ENCODE data around the gene SLC22A4. TPM values are rescaled to one million over a fixed set of nuclear protein-coding genes. Genes with fewer than 3 reads are reported as not detected.

The SLC22A4 gene
- total RNA-seq, 4 donors from 2014 or later, result 2.6 to 6.8 (median 5.7) TPM

- ATAC-seq (ENCODE audit: low FRiP score) (no peak), DNase-seq (ENCODE audit: low spot score) (no peak)
- TF ChIP-seq CTCF (IDR thresholded peaks at IDR 0.05), result no peak
Observed at GRCh38 chr5:132334812-132335211, 40.6 kb downstream of the SLC22A4 start.

GRCh38 chr5:132335402-132335801, 41.2 kb downstream of the SLC22A4 start:
- no peak for ATAC-seq (ENCODE audit: low FRiP score)
- no peak for DNase-seq (ENCODE audit: low spot score)
- no peak for TF ChIP-seq CTCF (IDR thresholded peaks at IDR 0.05)

- TF ChIP-seq CTCF (IDR thresholded peaks at IDR 0.05), result no peak
- DNase-seq (ENCODE audit: low spot score), result no peak
- ATAC-seq (ENCODE audit: low FRiP score), result no peak
Observed at GRCh38 chr5:132339502-132339901, 45.3 kb downstream of the SLC22A4 start.

GRCh38 chr5:132342291-132343180, 48.3 kb downstream of the SLC22A4 start:
- no peak for DNase-seq (ENCODE audit: low spot score)
- no peak for TF ChIP-seq CTCF (IDR thresholded peaks at IDR 0.05)
- no peak for ATAC-seq (ENCODE audit: low FRiP score)

- DNase-seq (ENCODE audit: low spot score) (no peak), ATAC-seq (ENCODE audit: low FRiP score) (no peak)
- TF ChIP-seq CTCF (IDR thresholded peaks at IDR 0.05), result no peak
Observed at GRCh38 chr5:132344775-132345514, 50.8 kb downstream of the SLC22A4 start.

GRCh38 chr5:132353486-132353995, 59.3 kb downstream of the SLC22A4 start:
- no peak for TF ChIP-seq CTCF (IDR thresholded peaks at IDR 0.05)
- ATAC-seq (ENCODE audit: low FRiP score) (no peak), DNase-seq (ENCODE audit: low spot score) (no peak)

Data from omental fat pad (tissue), 4 donors.